ENCODE data around the gene NPPB.

DNA sequence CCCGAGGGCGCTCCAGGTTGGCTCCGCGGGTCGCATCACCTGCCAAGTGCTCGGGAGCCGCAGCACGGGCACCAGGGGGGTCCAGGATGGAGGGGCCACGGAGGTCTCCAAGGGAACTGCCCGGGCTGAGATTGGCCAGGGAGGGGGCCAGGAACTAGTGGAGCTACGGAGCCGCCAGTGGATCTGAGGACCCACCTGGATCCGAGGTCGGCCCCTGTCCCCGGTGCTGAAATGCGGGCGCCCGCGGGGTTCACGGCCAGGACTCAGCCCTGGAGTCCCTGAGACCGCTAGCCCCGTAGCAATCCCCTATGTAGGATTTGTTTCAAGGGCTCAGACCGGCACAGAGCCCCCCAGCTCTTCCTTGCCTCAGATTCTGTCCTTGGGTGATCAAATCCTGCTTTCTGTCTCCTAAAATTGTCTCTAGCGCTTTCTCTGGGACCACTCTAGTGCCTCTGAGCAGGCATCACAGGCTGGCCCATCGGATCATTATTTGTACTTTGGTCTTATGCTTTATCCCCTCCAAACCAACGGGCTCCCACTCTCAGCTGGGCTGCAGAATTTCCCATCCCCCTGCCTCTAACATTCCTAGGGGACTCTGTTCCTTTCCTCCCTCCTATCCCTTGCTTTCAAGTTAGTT is 40.2 kb upstream of the NPPB start:
- TF ChIP-seq NCOA6 (IDR thresholded peaks at IDR 0.05) (no peak), ZNF316 (IDR thresholded peaks at IDR 0.05) (no peak)

All from K562 (cell line).